Activated T-cell treated with anti-CD3 and anti-CD28 coated beads for 48 hours (primary cell): ENCODE data around the gene PRPF38A.

Source experiments
- DNase-seq: peaks from one replicate; pipeline ENCODE4 v3.0.0-alpha.2; 2020; ENCODE audit warnings: low read depth

Gene PRPF38A

GRCh38 chr1:52399629-52400028 lies 4.8 kb upstream of the PRPF38A start:
- no peak for DNase-seq

GRCh38 chr1:52400131-52400530 lies 4.3 kb upstream of the PRPF38A start:
- no peak for DNase-seq

- no peak for DNase-seq
Observed at GRCh38 chr1:52402860-52403240, 1.6 kb upstream of the PRPF38A start.

GRCh38 chr1:52403566-52404115 lies 761 bp upstream of the PRPF38A start:
- DNase-seq, result peak; percentile 38

GRCh38 chr1:52404975-52405338 lies 555 bp downstream of the PRPF38A start:
- no peak for DNase-seq

GRCh38 chr1:52413410-52413989 lies 9.1 kb downstream of the PRPF38A start:
- DNase-seq, result no peak

GRCh38 chr1:52414942-52415341 lies 10.5 kb downstream of the PRPF38A start:
- no peak for DNase-seq

- DNase-seq, result no peak
Observed at GRCh38 chr1:52416811-52417210, 12.4 kb downstream of the PRPF38A start.

- no peak for DNase-seq
Observed at GRCh38 chr1:52420713-52421112, 16.3 kb downstream of the PRPF38A start.

GRCh38 chr1:52423055-52423454 lies 18.7 kb downstream of the PRPF38A start:
- no peak for DNase-seq

GRCh38 chr1:52423771-52424170 lies 19.4 kb downstream of the PRPF38A start:
- DNase-seq, result peak; percentile 37

GRCh38 chr1:52424231-52424636 lies 19.8 kb downstream of the PRPF38A start:
- DNase-seq, result no peak

GRCh38 chr1:52424813-52425212 lies 20.4 kb downstream of the PRPF38A start:
- no peak for DNase-seq

- no peak for DNase-seq
Observed at GRCh38 chr1:52426371-52426770, 22.0 kb downstream of the PRPF38A start.

GRCh38 chr1:52427152-52427551 lies 22.8 kb downstream of the PRPF38A start:
- no peak for DNase-seq

- DNase-seq, result no peak
Observed at GRCh38 chr1:52432807-52433206, 28.4 kb downstream of the PRPF38A start.

- DNase-seq, result no peak
Observed at GRCh38 chr1:52435211-52435610, 30.8 kb downstream of the PRPF38A start.

GRCh38 chr1:52435650-52436049 lies 31.2 kb downstream of the PRPF38A start:
- no peak for DNase-seq

GRCh38 chr1:52436817-52437216 lies 32.4 kb downstream of the PRPF38A start:
- DNase-seq, result no peak

- no peak for DNase-seq
Observed at GRCh38 chr1:52439976-52440375, 35.6 kb downstream of the PRPF38A start.

- DNase-seq, result no peak
Observed at GRCh38 chr1:52444463-52444862, 40.1 kb downstream of the PRPF38A start.

- no peak for DNase-seq
Observed at GRCh38 chr1:52454127-52454526, 49.7 kb downstream of the PRPF38A start.

- no peak for DNase-seq
Observed at GRCh38 chr1:52454779-52455178, 50.4 kb downstream of the PRPF38A start.

- DNase-seq, result no peak
Observed at GRCh38 chr1:52455686-52456085, 51.3 kb downstream of the PRPF38A start.
